Stimulated activated naive CD8-positive, alpha-beta T cell treated with anti-CD3 and anti-CD28 coated beads, Interleukin-15, Interleukin-2, amounts not matched to agents 100 U/mL and 50 U/mL, for 24 hours (primary cell): ENCODE results near the gene SNX3.

Experiments used
- ATAC-seq: fragments of 150-1000 bp; cut with Tn5 transposase; one replicate; pipeline ENCODE4 v1.10.0; 2021
- DNase-seq: peaks from one replicate; pipeline ENCODE4 v3.0.0; 2021

The SNX3 gene

DNA sequence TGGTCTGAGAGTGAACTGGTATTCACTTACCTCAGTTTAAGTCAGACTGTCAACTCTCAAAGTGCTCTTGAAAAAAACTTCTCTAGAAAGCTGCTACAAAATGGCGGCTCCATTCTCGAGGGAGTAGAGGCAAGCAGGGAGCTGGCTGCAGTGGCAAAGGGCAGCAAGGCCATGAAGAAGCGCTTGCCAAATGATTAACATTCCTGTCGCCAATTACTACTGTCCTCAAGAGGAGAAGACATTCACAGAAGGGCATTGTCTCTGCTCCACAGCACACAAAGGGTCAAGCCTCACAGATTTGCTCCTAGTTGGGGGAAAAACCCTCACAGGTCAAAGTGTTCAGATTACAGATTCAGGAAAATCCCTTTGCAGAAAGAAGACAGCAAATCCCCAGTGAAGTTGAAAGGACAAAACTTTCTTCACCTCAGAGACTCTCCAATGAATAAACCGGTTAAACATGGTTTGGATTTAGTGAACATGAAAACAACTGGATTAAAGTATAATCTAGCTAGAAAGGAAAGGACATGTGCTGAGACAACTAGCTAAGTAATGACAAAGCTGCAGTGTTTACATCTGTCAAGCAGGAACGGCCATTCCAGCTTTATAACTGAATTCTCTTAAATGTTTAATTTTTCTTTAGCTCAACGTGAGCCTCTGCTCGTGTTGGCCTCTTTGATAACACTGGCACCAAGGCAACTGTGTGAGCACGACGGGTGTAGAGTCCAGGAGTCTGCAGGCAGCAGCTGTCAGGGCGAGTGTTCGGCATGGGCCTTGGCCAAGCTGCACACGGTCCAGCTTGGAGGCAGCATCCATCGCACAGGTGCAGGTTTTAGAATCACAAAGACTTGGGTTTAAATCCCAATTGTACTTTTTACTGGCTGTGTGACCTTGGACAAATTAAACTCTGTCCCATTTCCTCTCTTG, 57.4 kb downstream of the SNX3 start:
- DNase-seq, result no peak
- no peak for ATAC-seq

- DNase-seq, result no peak
- ATAC-seq, result no peak
Observed at GRCh38 chr6:108200631-108201030, 60.2 kb downstream of the SNX3 start.

GRCh38 chr6:108200186-108200585, 60.7 kb downstream of the SNX3 start:
- no peak for ATAC-seq
- DNase-seq, result no peak

DNA sequence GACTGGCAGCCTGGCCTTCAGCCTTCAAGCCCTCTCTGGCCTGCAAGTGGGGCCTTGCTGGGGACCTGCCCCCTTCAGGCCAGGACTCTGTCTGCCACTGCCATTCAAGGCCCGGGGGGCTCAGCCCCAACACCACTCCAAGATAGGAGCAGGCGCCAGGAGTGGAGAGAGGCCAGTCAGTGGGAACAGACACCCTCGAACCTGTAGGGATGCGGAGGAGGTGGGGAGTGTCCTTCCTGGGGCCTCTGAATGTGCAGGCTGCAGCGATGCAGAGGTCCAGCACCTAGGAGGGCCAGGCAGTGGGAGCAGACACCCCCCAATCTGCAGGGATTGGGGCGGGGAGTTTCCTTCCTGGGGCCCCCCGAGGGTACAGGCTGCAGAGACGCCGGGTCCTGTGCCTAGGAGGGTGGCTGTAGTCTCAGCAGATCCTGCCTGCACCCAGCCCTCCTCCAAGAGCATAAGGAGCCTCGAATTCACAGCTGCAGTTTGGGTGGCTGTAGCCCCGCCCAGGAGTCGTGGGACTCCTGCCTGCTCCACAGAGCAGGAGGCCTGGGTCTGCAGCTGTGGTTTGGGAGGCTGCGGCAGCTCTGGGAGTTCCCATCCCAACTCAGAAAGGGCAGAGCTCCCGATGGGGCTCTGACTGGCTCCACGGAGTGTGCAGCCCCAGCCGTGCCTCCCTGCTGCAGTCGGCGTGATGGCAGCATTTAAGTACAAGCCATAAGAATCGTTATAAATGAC, 61.9 kb downstream of the SNX3 start:
- DNase-seq (no peak), ATAC-seq (no peak)

DNA sequence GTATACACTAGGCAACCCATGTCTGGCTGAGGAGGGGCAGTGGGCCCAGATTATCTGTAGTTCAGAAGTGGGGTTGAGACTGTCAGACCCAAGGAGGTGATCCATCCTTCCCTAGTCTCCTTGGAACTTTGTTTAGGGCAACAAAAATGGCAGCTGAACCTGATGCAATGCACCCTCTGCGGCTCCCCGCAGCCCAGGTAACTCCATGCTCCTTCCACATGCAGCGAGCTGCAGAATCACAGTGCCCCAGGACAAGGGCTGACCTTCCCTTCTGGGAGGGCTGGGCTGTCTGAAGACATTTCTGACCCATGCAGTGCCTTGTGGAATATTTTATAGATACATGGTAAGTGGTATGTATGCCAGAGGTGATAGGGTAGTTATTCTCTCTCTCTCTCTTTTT, 65.6 kb downstream of the SNX3 start:
- no peak for ATAC-seq
- no peak for DNase-seq

DNA sequence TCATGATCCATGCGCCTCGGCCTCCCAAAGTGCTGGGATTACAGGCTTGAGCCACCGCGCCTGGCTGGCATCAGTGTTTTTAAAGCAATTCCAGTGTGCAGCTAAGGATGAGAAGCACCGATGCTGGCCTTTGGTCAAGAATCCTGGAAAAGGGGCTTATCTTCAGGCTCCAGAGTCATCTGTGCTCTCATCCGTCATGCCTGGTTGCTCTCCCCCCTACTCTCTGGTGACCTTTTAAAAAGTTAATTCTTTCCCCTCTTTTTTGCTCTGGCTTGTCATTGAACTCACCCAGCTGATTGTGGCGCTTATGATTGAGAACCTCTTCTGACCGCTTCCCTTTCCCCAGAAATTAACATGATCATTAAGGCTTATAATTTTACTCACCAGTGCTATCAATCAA, 66.3 kb downstream of the SNX3 start:
- ATAC-seq (no peak), DNase-seq (no peak)

GRCh38 chr6:108193835-108194234, 67.0 kb downstream of the SNX3 start:
- DNase-seq, result no peak
- ATAC-seq, result no peak

DNA sequence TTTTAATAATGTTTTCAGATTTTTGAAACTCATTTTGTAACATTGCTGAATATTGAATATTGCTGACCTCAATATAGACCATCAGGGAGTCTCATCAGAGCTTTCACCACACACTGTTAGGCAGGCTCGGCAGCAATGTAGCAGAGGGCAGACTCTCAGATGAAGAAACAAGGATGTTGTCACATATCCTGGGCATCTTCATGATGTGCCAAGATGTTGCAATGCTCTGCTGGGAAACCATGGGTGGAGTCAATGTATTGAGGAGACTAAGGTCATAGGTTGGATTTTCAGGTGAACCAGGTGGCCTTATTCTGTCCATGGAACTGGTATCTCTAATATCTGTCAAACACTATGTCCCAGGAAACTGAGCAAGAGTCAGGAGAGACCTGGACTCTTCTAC, 67.7 kb downstream of the SNX3 start:
- ATAC-seq (no peak), DNase-seq (no peak)

DNA sequence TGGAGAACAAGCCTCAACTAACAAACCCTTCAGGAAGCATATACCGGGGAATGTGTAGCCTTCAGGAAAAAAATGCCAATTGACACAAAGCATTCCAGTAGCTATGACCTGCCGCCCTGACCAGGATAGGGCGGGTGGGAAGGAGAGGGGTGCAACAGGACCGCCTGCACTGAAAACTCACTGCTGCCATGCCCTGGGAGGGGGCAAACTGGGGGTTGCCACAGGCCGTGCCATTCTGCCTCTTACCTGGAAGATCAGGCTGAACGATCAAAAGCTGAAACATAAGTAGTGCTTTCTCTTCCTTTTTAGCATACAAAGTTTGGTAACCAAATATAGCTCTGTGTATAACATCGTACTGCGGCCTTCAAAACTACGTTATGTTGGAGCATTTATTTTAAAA, 73.3 kb downstream of the SNX3 start:
- DNase-seq (no peak), ATAC-seq (no peak)

DNA sequence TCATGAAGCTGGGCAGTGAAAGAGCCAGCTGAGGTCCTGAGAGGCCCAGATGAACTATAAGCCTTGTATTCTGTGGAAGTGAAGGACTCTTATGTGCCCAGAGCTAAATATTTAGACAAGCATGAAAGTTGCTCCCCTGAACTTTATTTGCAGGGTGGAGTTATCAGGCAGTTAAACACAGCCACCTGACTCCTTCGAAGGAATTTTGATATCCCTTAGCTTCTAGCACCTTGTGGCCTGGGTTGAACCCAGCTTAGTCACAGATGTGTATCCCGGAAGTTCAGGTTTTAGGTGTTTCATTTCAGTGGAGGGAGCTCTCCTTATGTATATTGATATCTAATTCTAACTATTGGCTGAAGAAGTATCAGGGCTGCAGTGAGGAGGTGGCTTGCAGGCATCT, 74.6 kb downstream of the SNX3 start:
- ATAC-seq, result no peak
- no peak for DNase-seq

DNA sequence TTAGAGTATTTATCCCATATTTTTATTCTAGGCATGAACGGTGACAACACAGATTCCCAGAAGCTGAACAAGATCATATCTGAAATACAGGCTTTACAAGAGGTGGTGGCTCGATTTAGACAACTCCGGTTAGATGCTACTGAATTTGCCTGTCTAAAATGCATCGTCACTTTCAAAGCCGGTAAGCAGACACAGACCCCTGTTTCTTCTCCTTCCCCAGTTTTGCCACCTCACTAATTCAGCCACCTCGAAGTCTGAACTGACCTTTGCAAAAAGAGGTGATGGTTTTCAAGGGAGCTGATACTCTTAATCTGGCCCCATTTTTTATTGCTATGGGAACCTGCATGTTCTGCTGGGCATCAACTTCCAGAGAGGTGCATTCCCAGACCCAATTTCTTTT, 80.1 kb downstream of the SNX3 start:
- DNase-seq, result no peak
- no peak for ATAC-seq

DNA sequence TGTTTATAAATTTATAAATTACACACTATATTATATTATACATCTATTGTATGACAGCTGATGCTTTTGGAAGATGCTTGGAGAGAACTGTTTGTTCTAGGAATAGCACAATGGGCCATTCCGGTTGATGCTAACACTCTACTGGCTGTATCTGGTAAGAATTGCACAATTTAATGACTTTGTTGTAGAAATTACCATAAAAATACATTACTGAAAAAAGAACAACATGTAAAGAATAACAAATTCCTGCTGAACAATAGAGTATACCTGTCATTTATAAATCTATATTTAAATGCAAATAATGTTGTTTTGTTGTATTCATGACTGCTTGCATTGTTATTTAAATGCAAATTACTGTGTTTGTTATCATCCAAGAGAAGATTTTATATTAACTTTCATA, 80.6 kb downstream of the SNX3 start:
- DNase-seq (no peak), ATAC-seq (no peak)

DNA sequence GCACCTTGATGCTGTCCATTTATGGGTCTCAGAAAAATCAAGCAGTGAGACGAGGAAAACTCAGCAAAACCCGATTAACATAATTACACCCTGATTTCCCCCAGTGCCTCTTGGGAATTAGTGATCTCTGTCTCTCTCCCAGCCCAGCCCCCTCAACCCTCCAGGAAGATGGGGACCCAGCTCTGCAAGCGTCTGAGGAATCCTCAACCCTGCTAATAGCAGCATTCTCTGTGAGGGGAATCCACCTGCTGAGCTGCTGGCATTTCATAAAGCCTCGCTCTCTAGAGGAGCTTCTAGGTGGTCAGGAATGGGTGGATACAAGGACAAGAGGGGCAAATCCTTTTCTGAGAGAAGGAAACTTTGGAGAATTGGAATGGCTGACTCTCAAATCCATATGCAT, 81.1 kb downstream of the SNX3 start:
- ATAC-seq (no peak), DNase-seq (no peak)

- no peak for DNase-seq
- no peak for ATAC-seq
Observed at GRCh38 chr6:108176281-108177089, 84.4 kb downstream of the SNX3 start.

DNA sequence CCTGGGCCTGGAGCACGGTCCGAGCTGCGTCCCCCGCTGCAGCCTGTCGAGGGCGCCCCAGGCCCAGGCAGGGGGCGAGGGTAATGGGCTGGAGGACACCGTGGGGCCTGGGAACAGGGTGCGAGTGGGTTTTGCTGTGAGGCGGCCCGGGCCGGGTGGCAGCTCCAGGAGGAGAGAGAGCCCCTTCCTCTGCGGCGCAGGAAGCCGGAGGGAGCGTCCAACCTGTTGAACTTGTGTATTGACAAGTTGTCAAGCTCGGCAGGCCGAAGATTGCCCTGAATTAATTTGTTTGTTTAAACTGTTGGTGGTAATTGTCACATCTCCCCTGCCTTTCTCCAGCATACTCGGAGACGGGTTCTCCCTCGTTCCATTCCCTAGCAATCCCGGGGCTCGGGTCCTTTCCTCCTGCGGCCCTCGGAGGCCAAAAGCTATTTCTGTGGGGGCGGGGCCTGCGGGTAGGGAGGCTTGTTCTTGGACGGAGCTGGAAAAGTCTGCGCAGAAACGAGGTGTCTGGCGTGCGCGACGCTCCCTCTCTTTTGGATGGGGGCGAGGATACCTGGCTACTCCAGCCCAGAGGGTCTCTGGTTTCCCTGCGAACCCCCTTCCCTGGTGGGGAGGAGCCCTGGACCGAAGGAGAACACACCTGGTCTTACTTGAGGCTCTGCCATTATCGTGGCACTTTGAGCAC, 85.1 kb downstream of the SNX3 start:
- peak; percentile 23 for DNase-seq
- peak; percentile 36 for ATAC-seq

DNA sequence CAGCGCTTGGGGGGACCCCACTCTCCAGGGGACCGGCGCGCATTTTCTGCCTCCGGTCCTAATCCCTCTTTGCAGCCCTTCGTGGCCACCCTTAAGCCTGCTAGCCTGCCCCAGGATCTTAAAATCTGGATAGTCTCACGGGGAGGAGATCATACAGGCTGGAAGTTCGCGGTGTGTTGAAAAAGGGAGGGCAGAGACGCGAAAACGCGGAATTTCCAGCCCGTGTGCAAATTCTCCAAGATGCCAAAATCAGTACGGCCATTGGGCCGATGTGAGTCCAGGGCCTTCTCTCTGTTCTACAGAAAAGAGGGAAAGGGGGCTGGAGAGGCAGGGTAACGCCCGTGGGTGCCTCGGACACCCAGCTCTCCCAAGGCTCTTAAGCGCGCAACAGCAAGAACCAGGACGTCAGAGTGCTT, 85.7 kb downstream of the SNX3 start:
- no peak for DNase-seq
- ATAC-seq, result no peak

- peak; percentile 48 for DNase-seq
- ATAC-seq, result no peak
Observed at GRCh38 chr6:108174371-108175175, 86.3 kb downstream of the SNX3 start.

DNA sequence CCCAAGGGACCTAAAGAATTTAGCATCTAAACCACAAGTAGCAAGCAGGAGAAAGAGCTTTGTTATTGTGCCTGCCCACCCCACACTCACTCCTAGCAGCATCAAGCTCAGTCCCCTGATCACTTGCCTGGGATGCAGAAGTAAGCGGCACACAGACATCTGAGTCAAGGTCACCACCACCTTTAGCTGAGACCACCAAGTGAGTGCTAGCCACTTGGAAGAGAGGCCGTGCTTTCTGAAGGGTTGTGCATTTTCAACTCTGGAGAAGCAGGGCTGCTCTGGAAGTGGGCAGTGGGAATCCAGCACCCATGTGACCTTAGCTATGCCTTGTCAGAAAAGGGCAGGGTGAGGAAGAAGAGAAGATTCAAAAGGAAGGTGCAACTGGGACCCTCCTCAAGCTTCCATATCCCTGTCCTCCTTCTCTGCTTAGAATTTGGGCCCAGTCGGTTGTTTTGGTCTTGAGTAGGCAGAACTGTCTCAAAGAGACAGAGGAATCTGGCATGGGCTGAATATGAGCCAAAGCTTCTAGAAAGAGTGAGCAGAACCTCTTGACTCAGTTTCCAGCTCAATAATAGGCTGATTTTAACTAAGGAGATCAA, 88.8 kb downstream of the SNX3 start:
- no peak for ATAC-seq
- DNase-seq, result no peak

DNA sequence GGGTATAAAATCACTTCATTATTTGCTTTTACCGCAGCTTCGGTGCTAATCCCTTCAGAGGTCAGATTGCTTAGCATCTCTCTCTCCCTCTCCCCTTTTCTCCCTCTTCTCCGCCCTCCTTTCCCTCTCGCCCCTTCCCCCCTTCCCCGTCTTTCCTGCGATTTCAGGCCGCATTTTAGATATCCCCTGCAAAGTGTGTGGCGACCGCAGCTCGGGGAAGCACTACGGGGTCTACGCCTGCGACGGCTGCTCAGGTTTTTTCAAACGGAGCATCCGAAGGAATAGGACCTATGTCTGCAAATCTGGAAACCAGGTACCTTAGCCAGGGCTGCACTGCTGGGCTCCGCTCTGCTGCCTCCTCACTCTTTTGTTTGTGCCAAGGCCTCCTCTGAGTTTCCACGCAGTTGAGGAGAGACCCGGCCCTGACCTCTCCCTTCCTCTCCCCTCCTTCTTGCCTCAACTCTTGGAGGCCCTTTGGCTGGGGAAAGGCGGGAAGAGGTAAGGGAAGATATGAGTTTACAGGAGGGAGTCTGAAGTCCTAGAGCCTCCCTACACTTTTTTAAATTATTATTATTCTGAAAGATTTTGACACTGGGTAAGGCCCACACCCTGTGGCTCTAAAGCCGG, 89.4 kb downstream of the SNX3 start:
- ATAC-seq, result no peak

More for the DNA sequence above, 89.4 kb downstream of the SNX3 start:
- DNase-seq, result no peak
